Superior temporal gyrus (tissue), 1 donor: Measurements from ENCODE around the gene SLC38A2.
"Not testable (repeated sequence)": the region's sequence is repeated elsewhere in the genome, so short reads cannot be mapped to it uniquely, and the experiment has no call there.

Source experiments
- DNase-seq: peaks from one replicate; pipeline ENCODE4 v3.0.0-alpha.2; 2016; ENCODE audit errors: extremely low spot score

The SLC38A2 gene

GRCh38 chr12:46360908-46361666, 11.5 kb downstream of the SLC38A2 start:
- no peak for DNase-seq

DNA sequence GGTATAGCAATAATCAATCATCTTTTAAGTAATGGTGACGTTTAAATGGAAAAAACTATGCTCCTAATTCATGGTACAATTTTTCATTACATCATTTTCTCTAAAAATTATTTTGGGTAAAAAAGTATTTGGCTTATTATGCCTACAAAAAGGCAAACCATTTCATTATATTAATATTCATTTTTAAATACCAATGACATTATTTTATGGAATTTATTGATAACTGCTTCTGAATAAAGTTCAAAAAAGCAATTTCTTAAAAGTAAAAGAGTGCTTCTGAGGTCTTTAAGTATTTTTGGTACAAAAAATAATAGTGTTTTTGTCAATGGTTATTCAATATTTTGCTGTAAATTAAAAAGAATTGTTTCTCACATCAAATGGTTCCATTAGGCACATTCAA, 12.2 kb downstream of the SLC38A2 start:
- DNase-seq = no peak

DNA sequence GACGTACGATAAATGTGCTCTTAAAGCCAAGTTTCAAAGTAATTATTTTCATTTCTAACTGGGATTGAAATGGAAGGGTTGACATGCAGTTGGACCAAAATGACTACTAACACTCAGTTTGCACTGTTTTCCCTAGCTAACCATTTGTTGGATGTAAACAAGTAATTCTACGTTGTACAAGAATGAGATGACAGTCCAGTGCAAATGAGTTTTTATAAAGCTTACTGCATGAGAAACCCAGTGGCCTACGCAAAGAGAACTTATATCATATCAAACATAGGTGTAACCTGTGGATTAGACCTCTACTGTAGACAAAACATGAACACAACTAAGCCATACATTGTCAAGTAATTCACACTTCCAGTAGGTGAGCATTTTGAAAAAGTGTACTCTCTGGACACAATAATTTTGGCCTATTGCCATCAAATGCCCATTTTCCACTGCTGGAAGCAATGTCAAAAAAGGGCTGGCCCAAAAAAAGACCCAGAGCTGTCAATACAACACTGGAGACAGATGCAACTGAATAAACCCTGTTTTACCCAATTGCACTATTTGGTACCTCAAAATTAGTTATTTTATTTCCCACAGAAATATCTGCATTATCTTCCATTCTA, 12.8 kb downstream of the SLC38A2 start:
- no peak for DNase-seq

DNA sequence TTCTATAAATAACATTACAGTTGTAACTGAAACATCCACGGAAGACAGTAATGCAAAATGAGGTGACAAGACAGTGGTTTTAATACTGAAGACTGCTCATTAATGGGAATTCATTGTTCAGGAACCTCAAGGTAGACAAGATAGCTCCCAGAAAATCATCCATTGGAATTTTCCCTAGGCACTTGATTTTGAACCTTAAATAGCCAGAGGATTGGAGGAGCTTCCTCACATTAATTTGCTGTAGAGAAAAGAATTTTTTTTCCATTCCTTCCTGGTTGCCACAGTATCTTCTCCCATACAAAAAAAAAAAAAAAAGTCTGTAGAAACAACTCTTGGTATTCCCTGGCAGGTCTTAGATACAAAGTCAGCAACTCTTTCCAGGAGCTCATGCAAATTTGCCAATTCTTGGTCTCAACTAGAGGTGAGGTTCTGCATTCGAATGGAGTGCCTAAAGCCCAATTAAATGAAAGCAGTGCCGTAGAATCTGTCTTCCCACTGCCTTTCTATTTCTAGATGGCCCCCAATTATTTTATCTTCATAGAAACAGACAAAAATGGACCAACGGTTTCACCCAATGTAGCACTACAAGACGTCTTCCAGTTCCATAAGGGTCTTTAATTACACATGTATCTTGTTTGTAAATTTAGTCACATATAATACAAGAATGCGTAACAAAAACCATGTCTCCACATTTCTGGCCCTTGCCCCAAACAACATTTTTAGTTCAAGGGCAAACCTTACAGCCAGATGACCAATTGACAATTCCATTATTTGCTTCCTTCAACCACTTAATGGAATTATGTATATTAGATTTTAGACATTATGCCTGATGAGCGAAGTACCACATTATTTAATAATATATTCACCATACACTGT, 13.5 kb downstream of the SLC38A2 start:
- no peak for DNase-seq

DNA sequence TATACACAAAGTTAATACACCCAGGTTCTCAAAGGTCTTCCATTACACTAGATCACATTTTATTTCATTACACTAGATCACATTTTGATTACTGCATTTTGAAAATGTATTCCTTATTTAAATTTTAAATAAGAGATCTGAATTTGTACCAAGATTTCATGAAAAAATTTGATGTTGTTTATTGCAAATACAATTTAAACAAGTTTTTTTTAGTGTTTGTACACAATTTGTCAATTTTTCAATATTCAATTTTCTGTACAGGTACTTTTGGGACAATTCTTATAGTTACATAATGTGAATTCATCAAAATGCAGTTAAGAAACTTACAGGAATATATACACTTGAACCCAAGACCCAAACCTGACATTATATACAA, 14.3 kb downstream of the SLC38A2 start:
- no peak for DNase-seq

DNA sequence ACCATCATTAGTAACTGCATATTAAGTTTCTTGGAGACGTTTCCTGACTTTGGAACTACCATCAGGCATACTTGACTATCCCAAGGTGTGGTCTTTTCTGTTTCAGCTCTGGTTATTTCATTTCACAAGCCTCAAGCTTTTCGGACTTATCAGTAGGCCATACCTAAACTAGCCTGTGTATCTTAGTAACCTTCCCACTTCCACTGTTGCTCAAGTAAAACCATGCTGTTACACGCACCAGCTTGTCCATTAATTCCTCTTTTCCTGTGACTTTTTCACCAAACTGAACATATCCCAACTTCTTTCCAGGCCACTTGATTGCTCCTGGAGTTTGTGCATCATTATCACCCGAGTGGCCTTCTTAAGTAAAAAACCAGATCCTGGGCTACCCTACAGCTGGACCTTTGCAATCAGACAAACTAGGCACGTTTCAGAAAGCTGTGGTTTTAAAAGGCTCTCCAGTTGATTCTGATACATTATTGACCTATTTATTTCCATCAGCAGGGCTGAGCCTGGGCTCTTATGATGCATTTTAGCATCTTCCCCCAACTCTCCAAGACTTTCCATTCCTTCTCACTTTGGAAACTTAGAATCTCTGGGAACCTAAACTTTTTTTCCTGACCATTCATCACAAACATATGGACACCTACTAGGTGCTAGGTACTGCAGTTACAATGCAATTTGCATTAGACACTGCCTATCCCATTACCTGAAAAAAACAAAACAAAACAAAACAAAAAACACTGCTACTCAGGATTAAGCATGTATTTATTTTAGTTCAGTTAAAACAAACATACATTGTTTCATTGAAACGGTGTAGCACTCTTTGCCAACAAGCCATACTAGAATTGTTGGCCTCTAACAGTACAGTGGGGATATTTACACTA, 14.9 kb downstream of the SLC38A2 start:
- no peak for DNase-seq

GRCh38 chr12:46356655-46357437, 15.7 kb downstream of the SLC38A2 start:
- DNase-seq = no peak

DNA sequence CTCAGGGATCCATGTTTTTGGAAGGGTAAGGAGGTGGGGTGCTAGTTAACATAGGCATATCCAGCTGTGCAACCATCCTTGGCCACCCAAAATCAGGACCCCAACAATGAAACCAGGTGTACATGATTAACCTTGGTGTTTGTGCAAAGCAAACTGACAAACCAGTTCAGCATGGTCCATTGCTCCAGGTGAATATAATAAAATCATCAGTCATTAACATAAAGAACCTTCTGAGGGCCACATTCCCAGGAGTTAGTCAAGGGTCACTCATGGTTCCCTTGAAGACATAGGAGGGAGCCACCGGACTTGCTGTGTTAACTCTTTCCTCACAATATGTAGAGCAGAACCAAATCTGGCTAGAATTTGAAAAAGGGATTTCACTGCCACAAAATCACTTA, 17.8 kb downstream of the SLC38A2 start:
- no peak for DNase-seq

- DNase-seq = no peak
Observed at GRCh38 chr12:46354111-46354801, 18.3 kb downstream of the SLC38A2 start.

- DNase-seq = no peak
Observed at GRCh38 chr12:46351886-46352650, 20.5 kb downstream of the SLC38A2 start.

- no peak for DNase-seq
Observed at GRCh38 chr12:46351138-46351537, 21.4 kb downstream of the SLC38A2 start.

DNA sequence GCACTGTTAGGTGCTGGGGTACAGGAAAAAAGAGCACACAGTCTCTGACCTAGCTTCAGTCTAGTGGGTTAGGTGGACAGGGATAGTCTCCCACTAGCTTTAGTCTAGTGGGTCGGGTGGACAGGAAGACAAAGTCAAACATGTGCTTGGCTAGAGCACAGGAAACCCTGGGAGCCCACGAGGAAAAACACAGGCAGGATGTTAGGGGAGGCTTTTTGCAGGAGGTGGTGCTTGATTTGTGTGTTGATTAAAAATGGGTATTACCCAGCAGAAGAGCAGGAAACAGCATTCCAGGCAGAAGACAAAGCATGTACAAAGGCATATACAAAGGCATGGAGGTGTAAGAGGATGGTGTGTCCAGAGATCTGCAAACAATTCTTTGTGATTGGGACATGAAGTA, 23.3 kb downstream of the SLC38A2 start:
- no peak for DNase-seq

GRCh38 chr12:46343118-46343852, 29.3 kb downstream of the SLC38A2 start:
- DNase-seq = no peak

- peak; percentile 63 for DNase-seq
Observed at GRCh38 chr12:46342562-46343033, 30.0 kb downstream of the SLC38A2 start.

DNA sequence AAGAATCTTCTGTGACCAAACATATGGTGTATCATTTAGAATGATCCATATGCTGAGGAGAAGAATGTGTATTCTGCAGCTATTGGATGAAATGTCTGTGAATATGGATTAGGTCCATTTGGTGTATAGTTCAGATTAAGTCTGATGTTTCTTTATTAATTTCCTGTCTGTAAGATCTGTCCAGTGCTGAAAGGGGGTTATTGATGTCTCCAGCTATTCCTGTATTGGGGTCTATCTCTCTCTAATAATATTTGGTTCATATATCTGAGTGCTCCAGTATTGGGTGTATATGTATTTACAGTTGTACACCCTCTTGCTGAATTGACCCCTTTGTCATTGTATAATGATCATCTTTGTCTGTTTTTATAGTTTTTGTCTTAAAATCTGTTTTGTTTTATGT, 33.5 kb downstream of the SLC38A2 start:
- no peak for DNase-seq

DNA sequence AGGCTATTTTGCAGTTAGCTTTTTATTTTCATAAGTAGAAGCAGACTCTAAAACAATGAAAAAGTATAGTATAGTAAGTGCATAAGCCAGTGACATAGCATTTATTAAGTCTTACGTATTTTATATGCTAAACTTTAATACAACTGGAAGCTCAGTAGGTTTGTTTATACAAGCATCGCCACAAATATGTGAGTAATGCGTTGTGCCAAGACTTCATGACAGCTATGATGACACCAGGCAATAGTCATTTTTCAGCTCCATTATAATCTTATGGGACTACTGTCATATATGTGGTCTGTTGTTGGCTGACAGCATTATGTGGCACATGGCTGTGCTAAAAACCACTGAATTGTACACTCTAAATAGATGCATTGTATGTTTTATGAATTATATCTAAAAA, 40.3 kb downstream of the SLC38A2 start:
- no peak for DNase-seq

GRCh38 chr12:46325075-46325474, 47.5 kb downstream of the SLC38A2 start:
- not testable (repeated sequence) for DNase-seq

- no peak for DNase-seq
Observed at GRCh38 chr12:46320731-46321130, 51.8 kb downstream of the SLC38A2 start.

- DNase-seq = no peak
Observed at GRCh38 chr12:46318037-46318436, 54.5 kb downstream of the SLC38A2 start.
